Small intestine (tissue), 7 donors: ENCODE results near the gene C18orf63. TPM values are rescaled to one million over a fixed set of nuclear protein-coding genes. Genes with fewer than 3 reads are reported as not detected.
"Not testable (repeated sequence)": the region's sequence is repeated elsewhere in the genome, so short reads cannot be mapped to it uniquely, and the experiment has no call there.

ENCODE experiments used
- DNase-seq, 2 donors: peaks; one replicate each; pipeline versions ENCODE4 v3.0.0 to v3.0.0-alpha.2; 2013
- FAIRE-seq: peaks from 2 replicates; lab custom pipeline; 2012; peaks lifted over from hg19 to GRCh38; lab: Jason Lieb, UNC
- H3K27ac ChIP-seq, 3 donors: one replicate each; pipeline ENCODE4 v1.5.1; 2013; ENCODE audit warnings: low read length in 2 of 3, mild to moderate bottlenecking in 2 of 3, control low read depth in 1 of 3, inconsistent platforms in 1 of 3, low read depth in 1 of 3, moderate library complexity in 1 of 3
- H3K27me3 ChIP-seq, 3 donors: one replicate each; pipeline ENCODE4 v1.6.1; 2013; ENCODE audit warnings: low read length in 3 of 3, inconsistent platforms in 1 of 3; ENCODE audit not compliant: control insufficient read depth in 3 of 3, insufficient read depth in 3 of 3
- H3K36me3 ChIP-seq, 3 donors: one replicate each; pipeline ENCODE4 v1.6.1; 2013; ENCODE audit warnings: low read length in 3 of 3, inconsistent platforms in 1 of 3, low read depth in 1 of 3, mild to moderate bottlenecking in 1 of 3, moderate library complexity in 1 of 3; ENCODE audit not compliant: control insufficient read depth in 3 of 3, insufficient read depth in 2 of 3
- H3K4me1 ChIP-seq, 3 donors: one replicate each; pipeline ENCODE4 v1.6.1; 2013; ENCODE audit warnings: low read length in 2 of 3, inconsistent platforms in 1 of 3, low read depth in 1 of 3, mild to moderate bottlenecking in 1 of 3, moderate library complexity in 1 of 3; ENCODE audit not compliant: control insufficient read depth in 3 of 3, insufficient read depth in 2 of 3
- H3K4me3 ChIP-seq, 3 donors: one replicate each; pipeline ENCODE4 v1.5.1; 2013; ENCODE audit warnings: low read length in 3 of 3, control low read depth in 1 of 3, inconsistent platforms in 1 of 3, low read depth in 1 of 3, mild to moderate bottlenecking in 1 of 3, moderate library complexity in 1 of 3
- H3K9me3 ChIP-seq, 2 donors: one replicate each; pipeline ENCODE4 v1.6.1; 2013; ENCODE audit warnings: low read depth in 1 of 2, low read length in 1 of 2; ENCODE audit not compliant: control insufficient read depth in 2 of 2, insufficient read depth in 1 of 2
- WGBS, 3 donors: extraction: QIAGEN DNeasy Blood & Tissue Kit; methylation state at CpG; one replicate each; pipeline ENCODE4 v1.1.7; 2013; 5-methylcytosine and 5-hydroxymethylcytosine counted together
- polyA plus RNA-seq, 4 donors: library from polyadenylated mRNA; stranded (reverse) in 3 of 4; unstranded in 1 of 4; fragments of 200-250 nt in 3 of 4; fragments of 120-200 nt in 1 of 4; gene quantifications; one replicate each; pipeline versions ENCODE4 v1.2.1 to v1.2.3, GENCODE V29; 2013
- donor health status: healthy with polysubstance abuse.
- donor health status: control.
- donor health status: control.
- donor health status: Bipolar disorder and iron deficiency.
- donor health status: healthy.

C18orf63 gene
- polyA plus RNA-seq, 4 donors = not detected

DNA sequence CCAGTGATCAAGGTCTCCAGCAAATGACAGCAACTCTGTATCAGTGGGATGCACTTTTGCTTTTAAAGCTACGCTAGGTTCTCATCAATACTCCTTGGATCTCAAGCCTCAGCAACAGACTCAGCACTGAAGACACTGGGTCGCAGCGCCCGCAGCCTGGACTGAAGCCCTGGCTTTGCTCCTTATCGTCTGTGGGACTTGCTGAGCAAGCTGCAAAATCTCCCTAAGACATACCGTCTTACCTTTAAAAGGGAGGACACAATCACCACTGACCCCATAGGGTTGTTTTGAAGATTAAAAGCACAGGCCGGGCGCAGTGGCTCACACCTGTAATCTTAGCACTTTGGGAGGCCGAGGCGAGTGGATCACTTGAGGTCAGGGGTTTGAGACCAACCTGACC is 32.0 kb upstream of the C18orf63 start:
- H3K36me3 ChIP-seq = peaks cover 0 to 20% (median 0%) of the 10 kb centered on the region in 3 donors
- peaks cover 9 to 44% (median 13%) of the 10 kb centered on the region in 3 donors for H3K4me1 ChIP-seq
- no peaks in the 10 kb centered on the region for H3K27me3 ChIP-seq
- peak overlapping the region in 1 of 3 donors; percentile 53 for H3K27ac ChIP-seq
- FAIRE-seq (no peak), DNase-seq (no peak)
- H3K9me3 ChIP-seq = no peaks in the 10 kb centered on the region
- WGBS, 3 donors = 32 to 71% (median 48%) methylated on average over 10 of the region's 10 CpGs
- H3K4me3 ChIP-seq = no peak overlapping the region

- WGBS, 3 donors = 27 to 39% (median 29%) methylated on average over 11 of the region's 11 CpGs
- no peak for DNase-seq
- H3K4me3 ChIP-seq = no peak overlapping the region
- H3K27me3 ChIP-seq = no peaks in the 10 kb centered on the region
- H3K27ac ChIP-seq = peak overlapping the region in 2 of 3 donors; percentile 16 to 62
- H3K4me1 ChIP-seq = peaks cover 7 to 40% (median 10%) of the 10 kb centered on the region in 3 donors
- H3K9me3 ChIP-seq = no peaks in the 10 kb centered on the region
- no peak for FAIRE-seq
- H3K36me3 ChIP-seq = peaks cover 0 to 21% (median 0%) of the 10 kb centered on the region in 3 donors
Observed at GRCh38 chr18:74284191-74284979, 31.3 kb upstream of the C18orf63 start.

GRCh38 chr18:74284980-74285355 is 30.7 kb upstream of the C18orf63 start:
- Histone ChIP-seq H3K27ac (peak overlapping the region in 2 of 3 donors; percentile 16 to 62), H3K9me3 (no peaks in the 10 kb centered on the region), H3K27me3 (no peaks in the 10 kb centered on the region), H3K36me3 (peaks cover 0 to 21% (median 0%) of the 10 kb centered on the region in 3 donors), H3K4me3 (no peak overlapping the region), H3K4me1 (peaks cover 7 to 42% (median 10%) of the 10 kb centered on the region in 3 donors)
- no peak for FAIRE-seq
- 82 to 96% (median 86%) methylated on average over 1 of the region's 1 CpG for WGBS, 3 donors
- DNase-seq = no peak

DNA sequence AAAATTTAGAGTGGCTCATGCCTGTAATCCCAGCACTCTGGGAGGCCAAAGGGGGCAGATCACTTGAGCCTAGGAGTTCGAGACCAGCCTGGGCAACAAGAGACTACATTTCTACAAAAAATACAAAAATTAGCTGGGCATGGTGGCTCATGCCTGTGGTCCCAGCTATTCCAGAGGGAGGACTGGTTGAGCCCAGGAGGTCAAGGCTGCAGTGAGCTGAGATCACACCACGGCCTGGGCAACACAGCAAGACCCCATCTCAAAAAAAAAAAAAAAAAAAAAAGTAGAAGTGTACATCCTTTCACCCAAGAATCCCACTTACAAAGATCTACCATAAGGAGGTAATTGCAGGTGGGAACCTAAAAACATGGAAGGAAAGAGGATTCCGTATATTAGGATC is 30.1 kb upstream of the C18orf63 start:
- not testable (repeated sequence) for H3K4me3 ChIP-seq, FAIRE-seq, H3K27me3 ChIP-seq, H3K9me3 ChIP-seq, DNase-seq
- peaks cover 0 to 21% (median 0%) of the 10 kb centered on the region in 3 donors for H3K36me3 ChIP-seq
- peaks cover 7 to 43% (median 10%) of the 10 kb centered on the region in 3 donors for H3K4me1 ChIP-seq
- peak overlapping the region in 2 of 3 donors; percentile 12 to 16 for H3K27ac ChIP-seq
- WGBS, 3 donors = 71 to 89% (median 75%) methylated on average over 3 of the region's 3 CpGs

GRCh38 chr18:74286106-74286855 is 29.4 kb upstream of the C18orf63 start:
- peaks cover 7 to 38% (median 10%) of the 10 kb centered on the region in 3 donors for H3K4me1 ChIP-seq
- no peak for DNase-seq
- no peak overlapping the region for H3K4me3 ChIP-seq
- no peaks in the 10 kb centered on the region for H3K9me3 ChIP-seq
- H3K36me3 ChIP-seq = peaks cover 0 to 16% (median 0%) of the 10 kb centered on the region in 3 donors
- no peak for FAIRE-seq
- no peaks in the 10 kb centered on the region for H3K27me3 ChIP-seq
- no peak overlapping the region for H3K27ac ChIP-seq
- WGBS, 3 donors = 61 to 78% (median 69%) methylated on average over 4 of the region's 4 CpGs

DNA sequence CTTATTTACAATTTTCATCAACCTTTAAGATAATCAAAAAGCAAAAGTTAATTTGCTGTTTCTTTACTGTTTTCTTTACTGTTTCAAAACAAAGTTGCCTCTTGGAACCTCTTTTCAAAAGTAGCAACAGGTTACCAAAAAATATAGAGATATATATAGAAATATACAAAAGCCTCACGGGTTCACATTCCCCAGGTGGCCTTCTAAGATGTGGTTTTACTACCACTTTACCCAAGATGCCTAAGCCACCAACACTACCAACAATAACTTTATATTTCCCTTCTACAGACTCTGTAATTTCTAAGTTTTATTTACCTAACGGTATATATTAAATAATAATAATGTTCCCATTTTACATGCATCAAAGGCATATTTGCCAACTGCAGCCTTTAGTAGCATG is 28.8 kb upstream of the C18orf63 start:
- Histone ChIP-seq H3K4me1 (peaks cover 6 to 34% (median 10%) of the 10 kb centered on the region in 3 donors), H3K27ac (no peak overlapping the region), H3K4me3 (no peak overlapping the region), H3K9me3 (no peaks in the 10 kb centered on the region), H3K36me3 (peaks cover 0 to 13% (median 0%) of the 10 kb centered on the region in 3 donors), H3K27me3 (no peaks in the 10 kb centered on the region)
- no peak for DNase-seq
- no peak for FAIRE-seq
- WGBS, 3 donors = 74 to 94% (median 74%) methylated on average over 2 of the region's 2 CpGs

GRCh38 chr18:74288041-74288440 is 27.6 kb upstream of the C18orf63 start:
- WGBS, 3 donors = 23 to 61% (median 38%) methylated on average over 5 of the region's 5 CpGs
- FAIRE-seq = no peak
- Histone ChIP-seq H3K27ac (peak overlapping the region in 2 of 3 donors; percentile 30 to 39), H3K4me3 (peak overlapping the region in 1 of 3 donors; percentile 91), H3K4me1 (peaks cover 3 to 22% (median 8%) of the 10 kb centered on the region in 3 donors), H3K9me3 (peaks cover 0 to 3% of the 10 kb centered on the region in 2 donors), H3K27me3 (no peaks in the 10 kb centered on the region), H3K36me3 (peaks cover 0 to 13% (median 0%) of the 10 kb centered on the region in 3 donors)
- DNase-seq = no peak

DNA sequence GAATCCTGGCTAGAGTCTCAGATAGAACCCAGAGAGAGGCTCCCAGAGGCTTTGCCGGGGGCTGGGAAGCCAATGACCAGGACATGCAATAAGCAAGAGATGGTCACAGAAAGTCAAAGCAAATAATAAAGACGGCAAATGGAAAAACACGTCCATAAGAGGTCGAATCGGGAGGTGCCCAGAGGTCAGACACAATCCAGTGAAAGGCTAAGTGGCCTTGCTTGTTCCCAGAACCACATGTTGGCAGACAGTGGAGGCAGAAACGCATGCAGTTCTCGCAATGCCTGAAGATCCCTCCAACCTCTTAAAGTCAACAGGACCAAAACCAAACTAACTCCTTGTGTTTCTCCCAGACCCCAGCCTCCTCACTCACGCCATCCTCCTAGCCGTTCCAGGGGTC is 26.9 kb upstream of the C18orf63 start:
- peak overlapping the region in 1 of 3 donors; percentile 91 for H3K4me3 ChIP-seq
- 19 to 53% (median 34%) methylated on average over 9 of the region's 9 CpGs for WGBS, 3 donors

More for the DNA sequence above, 26.9 kb upstream of the C18orf63 start:
- Histone ChIP-seq H3K27me3 (no peaks in the 10 kb centered on the region), H3K4me1 (peaks cover 3 to 15% (median 3%) of the 10 kb centered on the region in 3 donors), H3K27ac (peak overlapping the region in 2 of 3 donors; percentile 0 to 47), H3K9me3 (peaks cover 0 to 7% of the 10 kb centered on the region in 2 donors), H3K36me3 (peaks cover 0 to 10% (median 0%) of the 10 kb centered on the region in 3 donors)
- DNase-seq (no peak), FAIRE-seq (no peak)
